ENCODE measurements around the gene MARCHF10. TPM values are rescaled to one million over a fixed set of nuclear protein-coding genes. Genes with fewer than 3 reads are reported as not detected.

MARCHF10 gene
- total and polyA plus RNA-seq, 2 of the 13 experiments (the other 11 are each of a cell fraction or from before 2014, with no cell fraction given) = not detected

- TF ChIP-seq ISX (CRISPR knock-in tag; conservative IDR thresholded peaks at IDR 0.05) (no peak), PBX2 (CRISPR knock-in tag; IDR thresholded peaks at IDR 0.05) (peak; percentile 79), ZNF891 (CRISPR knock-in tag; IDR thresholded peaks at IDR 0.05) (peak; percentile 26; the same call in 1 of the 2 replicates), NFYB (CRISPR knock-in tag; IDR thresholded peaks at IDR 0.05) (peak; percentile 74), RELA (CRISPR knock-in tag; IDR thresholded peaks at IDR 0.05) (no peak), SOX5 (CRISPR knock-in tag; IDR thresholded peaks at IDR 0.05; ENCODE audit: borderline replicate concordance) (no peak), SP2 (CRISPR knock-in tag; IDR thresholded peaks at IDR 0.05) (peak; percentile 67)
Measured at GRCh38 chr17:62670202-62670821, 137.8 kb downstream of the MARCHF10 start (continued).

- no peak overlapping the region for H3K27ac ChIP-seq (ENCODE audit: extremely low read length, insufficient read depth, low read length)
- intact Hi-C loops (cut with micrococcal nuclease; ENCODE audit: unreplicated experiment) = no loop called here
- peaks cover 6 to 19% of the 10 kb centered on the region in 2 experiments; a peak in 3 of 5 replicates for H3K27me3 ChIP-seq (ENCODE audit: control insufficient read depth in 1 of 2, insufficient read depth in 2 of 2, low read length in 2 of 2)
- H3K4me1 ChIP-seq (ENCODE audit: insufficient read depth, low read length) = peaks cover 5% of the 10 kb centered on the region; the same call in 1 of the 2 replicates
- no peaks in the 10 kb centered on the region for H4K20me1 ChIP-seq (ENCODE audit: insufficient read depth, low read length)
- TF ChIP-seq TAF1 (CRISPR knock-in tag; IDR thresholded peaks at IDR 0.05) (no peak), NCOA1 (CRISPR knock-in tag; IDR thresholded peaks at IDR 0.05) (no peak)
- ATAC-seq (no peak), FAIRE-seq (no peak), DNase-seq (ENCODE audit: low spot score) (no peak)
- no peaks in the 10 kb centered on the region for H3K9me3 ChIP-seq (ENCODE audit: low read length)
- in situ Hi-C loops (cut with HindIII; ENCODE audit: extremely low pct_ligation_motif_present, low pct_unique_long_range_greater_than_20kb) = no loop called here
- H3K79me2 ChIP-seq (ENCODE audit: insufficient read depth, low read length) = no peaks in the 10 kb centered on the region
- no TSS peak for BruUV-seq (replicated peaks)
- H3K36me3 ChIP-seq (replicated peaks in 1 of 2; ENCODE audit: control insufficient read depth in 1 of 2, insufficient read depth in 2 of 2, low read length in 2 of 2) = no peaks in the 10 kb centered on the region
- WGBS (ENCODE audit: low lambda C conversion rate) = 33% methylated on average over 10 of the region's 10 CpGs
- H2AFZ ChIP-seq (ENCODE audit: low read length) = no peak overlapping the region
- no peak overlapping the region for H3K4me2 ChIP-seq (ENCODE audit: low read depth, low read length)
- H3K9ac ChIP-seq (ENCODE audit: insufficient read depth, low read depth, low read length) = no peak overlapping the region
- CTCF ChIA-PET (ENCODE audit: low intra/inter-chr PET ratio, low total read pairs) = no interaction called here
- POLR2A ChIA-PET = no interaction called here
- no peak overlapping the region for H3K4me3 ChIP-seq (replicated peaks in 1 of 3; ENCODE audit: insufficient read depth in 1 of 3, low read depth in 2 of 3, low read length in 3 of 3)
Measured at GRCh38 chr17:62668091-62668804, 139.9 kb downstream of the MARCHF10 start.
